GM19395 (cell line): ENCODE data around the gene FUBP3.
"Not testable (repeated sequence)": the region's sequence is repeated elsewhere in the genome, so short reads cannot be mapped to it uniquely, and the experiment has no call there.

Experiments used
- ATAC-seq: cut with Tn5 transposase; IDR thresholded peaks from one replicate; pipeline ENCODE4 v1.9.1; 2021; ENCODE audit warnings: mild to moderate bottlenecking, moderate library complexity; ENCODE audit not compliant: unreplicated experiment

The FUBP3 gene

DNA sequence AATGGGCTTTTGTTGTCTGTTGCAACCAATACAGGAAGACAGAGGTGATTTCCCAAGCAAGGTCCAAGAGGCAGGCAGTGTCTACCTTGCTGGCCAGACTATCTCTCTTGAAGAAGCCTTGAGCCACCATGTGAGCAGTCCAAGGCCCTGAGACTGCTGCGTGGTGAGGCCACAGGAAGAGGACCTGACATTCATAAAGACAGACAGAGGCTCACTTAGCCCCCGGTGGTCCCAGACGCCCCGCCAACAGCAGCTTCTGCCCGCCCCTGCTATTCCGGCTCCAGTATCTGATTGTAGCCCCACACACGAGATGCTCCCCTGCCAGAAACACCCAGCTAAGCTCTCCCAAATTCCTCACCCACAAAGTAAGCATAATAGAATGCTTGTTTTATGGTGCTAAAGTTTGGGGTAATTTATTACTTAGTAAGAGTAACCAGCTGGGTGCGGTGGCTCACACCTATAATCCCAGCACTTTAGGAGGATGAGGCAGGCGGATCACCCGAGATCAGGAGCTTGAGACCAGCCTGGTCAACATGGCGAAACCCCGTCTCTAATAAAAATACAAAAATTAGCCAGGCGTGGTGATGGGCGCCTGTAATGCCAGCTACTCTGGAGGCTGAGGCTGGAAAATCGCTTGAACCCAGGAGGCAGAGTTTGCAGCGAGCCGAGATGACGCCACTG, 22.8 kb upstream of the FUBP3 start:
- no peak for ATAC-seq

DNA sequence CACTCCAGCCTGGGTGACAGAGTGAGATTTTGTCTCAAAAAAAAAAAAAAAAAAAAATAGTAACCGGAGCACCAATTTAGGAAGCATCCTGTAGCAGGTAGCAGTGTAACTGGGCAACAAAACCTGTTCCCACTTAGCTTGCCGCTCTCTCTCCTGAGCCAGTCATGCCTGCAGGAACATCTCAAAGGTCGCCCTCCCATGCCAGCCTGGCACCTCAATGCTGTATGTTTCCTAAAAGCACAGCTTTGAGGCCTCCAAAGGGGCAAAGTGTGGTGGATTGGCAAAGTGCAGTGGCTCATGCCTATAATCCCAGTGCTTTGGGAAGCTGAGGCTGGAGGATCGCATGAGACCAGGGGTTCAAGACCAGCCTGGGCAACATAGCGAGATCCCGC, 22.3 kb upstream of the FUBP3 start:
- ATAC-seq, result no peak

DNA sequence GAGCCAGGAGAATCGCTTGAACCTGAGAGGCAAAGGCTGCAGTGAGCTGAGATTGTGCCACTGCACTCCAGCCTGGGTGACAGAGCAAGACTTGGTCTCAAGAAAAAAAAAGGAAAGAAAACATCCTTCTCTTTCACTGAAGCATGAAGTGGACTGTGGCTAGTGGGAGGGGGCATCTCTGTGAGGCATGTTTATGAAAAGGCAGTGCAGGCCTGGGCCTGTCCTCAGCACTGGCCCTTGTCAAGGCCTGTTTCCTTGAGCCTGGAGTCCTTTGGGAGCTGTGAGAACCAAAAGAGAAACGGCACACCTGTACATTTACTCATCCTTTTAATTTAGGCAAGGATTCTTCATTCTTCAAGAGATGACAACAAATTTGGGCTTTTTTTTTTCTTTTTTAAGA, 18.3 kb upstream of the FUBP3 start:
- ATAC-seq, result no peak

DNA sequence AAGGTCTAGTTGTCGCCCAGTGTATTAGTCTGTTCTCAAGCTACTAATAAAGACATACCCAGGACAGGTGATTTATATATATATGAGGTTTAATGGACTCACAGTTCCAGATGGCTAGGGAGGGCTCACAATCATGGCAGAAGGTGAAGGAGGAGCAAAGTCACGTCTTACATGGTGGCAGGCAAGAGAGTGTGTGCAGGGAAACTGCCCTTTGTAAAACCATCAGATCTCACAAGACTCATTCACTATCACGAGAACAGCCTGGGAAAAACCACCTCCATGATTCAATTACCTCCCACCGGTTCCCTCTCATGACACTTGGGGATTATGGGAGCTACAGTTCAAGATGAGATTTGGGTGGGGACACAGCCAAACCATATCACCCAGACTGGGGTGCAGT, 16.9 kb upstream of the FUBP3 start:
- ATAC-seq, result not testable (repeated sequence)

DNA sequence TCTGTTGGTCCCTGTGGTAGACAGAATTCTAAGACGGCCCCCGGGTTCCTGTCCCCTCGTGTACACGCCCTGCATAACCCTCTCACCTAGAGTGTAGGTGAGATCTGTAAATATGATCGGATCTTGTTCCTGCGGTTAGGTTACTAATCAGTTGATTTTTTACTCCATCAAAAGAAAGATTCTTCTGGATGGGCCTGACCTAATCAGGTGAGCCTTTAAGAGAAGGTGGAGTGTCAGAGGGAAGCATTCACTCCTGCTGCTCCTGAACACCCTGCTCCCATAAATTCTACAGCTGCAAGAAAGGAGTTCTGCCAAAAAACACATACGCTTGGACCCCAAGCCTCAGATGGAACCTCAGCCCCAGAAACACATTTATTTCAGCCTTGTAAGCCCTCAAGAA, 15.6 kb upstream of the FUBP3 start:
- ATAC-seq, result no peak

DNA sequence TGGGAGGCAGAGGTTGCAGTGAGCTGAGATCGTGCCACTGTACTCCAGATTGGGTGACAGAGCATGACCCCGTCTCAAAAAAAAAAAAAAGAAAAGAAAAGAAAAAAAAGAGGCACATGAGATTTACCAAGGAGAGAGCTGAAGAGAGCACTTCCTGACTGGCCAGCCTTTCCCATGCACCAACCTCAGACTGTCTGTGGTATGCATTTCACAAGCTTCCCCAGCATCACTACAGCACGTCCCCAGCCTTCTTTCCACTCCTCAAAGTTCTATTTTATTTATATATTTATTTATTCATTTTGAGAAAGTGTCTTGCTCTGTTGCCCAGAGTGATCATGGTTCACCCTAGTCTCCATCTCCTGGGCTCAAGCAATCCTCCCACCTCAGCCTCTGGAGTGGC, 13.6 kb upstream of the FUBP3 start:
- no peak for ATAC-seq

DNA sequence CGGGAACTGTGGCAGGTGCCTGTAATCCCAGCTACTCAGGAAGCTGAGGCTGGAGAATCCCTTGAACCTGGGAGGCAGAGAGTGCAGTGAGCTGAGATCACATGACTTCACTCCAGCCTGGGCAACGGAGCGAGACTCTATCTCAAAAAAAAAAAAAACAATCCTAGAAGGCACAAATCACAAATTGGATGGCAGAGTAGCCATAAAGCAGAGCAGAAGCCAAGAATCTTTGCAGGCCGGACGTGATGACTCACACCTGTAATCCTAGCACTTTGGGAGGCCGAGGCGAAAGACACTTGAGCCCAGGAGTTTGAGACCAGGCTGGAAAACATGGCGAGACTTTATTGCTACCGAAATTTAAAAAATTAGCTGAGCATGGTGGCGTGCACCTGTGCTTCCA, 9.2 kb upstream of the FUBP3 start:
- no peak for ATAC-seq

DNA sequence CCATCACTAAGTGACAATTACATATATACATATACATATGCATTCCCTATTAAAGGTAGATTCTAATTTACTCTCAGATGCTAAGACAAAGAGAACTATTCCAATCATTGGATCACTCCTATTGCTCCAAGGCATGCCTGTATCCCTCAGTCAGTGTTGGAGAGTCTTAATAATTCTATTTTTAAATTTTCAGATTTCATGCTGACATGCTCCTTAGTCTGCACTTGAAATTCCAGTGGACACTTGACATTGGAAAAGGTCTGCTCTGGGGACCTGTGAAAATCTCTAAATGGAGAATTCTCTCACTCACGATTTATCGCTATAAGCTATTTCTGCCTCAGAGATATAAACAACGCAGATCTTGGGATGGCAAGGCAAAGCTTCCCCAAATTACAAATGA, 3.9 kb upstream of the FUBP3 start:
- ATAC-seq, result no peak

DNA sequence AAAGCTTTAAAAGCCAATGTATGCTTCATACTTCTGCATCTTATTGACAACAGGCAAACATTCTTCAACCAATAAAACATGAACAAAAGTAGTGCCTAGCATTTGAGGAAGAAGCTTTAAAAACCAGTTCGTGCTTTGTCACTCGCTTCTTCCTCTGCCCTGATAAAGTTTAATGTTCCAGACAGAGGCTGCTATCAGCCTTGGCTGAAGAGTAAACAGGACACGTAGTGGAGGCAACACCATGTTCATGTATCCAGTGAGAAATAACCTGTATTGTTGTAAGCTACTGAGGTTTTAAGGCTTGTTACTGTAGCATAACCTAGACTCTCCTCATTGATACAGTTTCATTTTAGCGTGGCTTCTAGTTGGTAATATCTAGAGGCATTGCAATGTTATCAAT, 3.2 kb upstream of the FUBP3 start:
- ATAC-seq, result no peak

DNA sequence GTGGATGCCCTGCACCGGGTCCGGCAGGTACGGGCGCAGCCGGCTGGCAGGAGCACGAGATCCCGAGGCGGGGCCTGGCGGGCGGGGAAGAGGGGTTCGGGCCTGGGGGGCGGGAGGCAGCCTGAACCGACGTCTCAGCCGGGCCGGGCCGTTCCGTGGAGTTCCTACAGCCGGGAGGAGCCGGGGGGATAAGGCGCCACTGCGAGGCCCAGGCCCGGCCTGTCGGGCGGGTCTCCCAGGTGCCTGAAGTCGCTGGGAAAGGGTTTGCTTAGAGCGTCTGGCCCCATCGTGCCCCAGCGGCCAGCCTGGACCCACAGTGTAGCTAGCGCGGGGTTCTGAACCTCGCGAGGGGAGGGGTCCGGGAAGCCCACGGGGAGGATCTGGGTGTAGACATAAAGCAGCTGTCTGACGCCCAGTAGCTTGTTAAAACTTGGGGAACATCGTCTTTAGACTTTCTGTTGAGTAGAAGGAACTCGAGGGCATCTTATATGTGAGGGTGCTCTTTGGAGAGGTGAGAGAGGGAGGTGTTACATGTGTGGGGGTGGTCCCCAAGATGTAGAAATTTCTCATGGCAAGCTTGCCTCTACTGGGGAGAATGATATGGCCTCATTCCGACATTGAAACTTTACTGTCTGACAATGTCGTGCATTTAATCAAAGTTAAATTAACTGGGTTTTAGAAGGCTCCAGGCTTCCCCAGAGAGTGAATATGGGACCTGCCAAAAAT, 524 bp downstream of the FUBP3 start:
- ATAC-seq, result peak; percentile 25

DNA sequence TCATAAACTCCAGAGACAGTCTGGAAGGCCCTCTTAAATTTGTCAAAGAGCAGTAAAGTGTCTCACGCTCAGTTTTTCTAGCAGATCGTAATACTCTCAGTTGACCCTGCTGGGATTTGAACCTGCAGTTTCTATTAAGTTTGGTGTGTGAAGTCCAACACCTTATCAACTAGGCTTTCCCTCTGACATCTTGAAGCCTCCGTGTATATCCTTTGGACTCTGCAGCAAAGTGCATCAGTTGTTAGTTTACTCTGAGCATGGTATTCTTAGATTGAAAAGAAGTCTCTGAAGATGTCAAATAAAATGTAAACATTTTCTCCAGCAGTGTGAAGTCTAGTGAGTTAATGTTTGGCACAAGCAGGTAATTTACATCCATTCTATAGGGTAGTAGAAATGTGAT, 2.4 kb downstream of the FUBP3 start:
- no peak for ATAC-seq

DNA sequence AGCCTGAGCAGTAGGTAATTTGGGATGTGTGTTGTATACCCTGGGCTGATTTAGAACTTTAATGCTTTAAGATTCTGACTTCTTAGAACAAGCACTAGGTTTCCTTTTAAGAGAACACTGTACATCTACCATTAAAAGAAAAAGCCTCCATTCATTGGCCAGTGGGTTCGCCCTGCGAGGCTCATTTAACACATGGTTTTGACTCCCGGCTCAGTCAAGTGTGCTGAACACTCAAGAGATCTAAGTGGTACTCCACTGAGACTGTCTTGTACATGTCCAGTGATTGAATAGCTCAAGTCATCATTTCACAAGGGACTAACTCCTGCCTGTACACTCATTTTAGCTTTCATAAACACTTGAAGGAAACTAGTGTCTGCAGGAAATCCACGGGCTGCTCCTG, 3.9 kb downstream of the FUBP3 start:
- no peak for ATAC-seq

DNA sequence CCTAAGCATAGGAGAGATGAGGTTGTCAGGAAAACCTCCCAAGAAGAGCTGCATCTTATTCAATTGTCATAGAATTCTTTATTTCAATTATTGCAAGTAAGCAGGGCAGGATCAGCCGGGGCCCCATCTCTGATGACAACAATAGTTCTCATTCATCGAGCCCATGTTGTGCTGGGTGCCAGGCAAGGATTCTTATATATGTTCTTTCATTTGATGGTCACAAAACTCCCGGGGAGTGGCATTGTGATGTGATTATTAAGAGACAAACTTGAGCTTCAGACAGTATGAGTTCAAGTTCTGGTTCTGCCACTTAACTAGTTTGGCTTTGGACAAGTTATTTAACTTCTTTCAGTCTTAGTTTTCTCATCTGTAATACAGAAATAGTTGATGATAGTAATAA, 8.5 kb downstream of the FUBP3 start:
- ATAC-seq, result no peak

DNA sequence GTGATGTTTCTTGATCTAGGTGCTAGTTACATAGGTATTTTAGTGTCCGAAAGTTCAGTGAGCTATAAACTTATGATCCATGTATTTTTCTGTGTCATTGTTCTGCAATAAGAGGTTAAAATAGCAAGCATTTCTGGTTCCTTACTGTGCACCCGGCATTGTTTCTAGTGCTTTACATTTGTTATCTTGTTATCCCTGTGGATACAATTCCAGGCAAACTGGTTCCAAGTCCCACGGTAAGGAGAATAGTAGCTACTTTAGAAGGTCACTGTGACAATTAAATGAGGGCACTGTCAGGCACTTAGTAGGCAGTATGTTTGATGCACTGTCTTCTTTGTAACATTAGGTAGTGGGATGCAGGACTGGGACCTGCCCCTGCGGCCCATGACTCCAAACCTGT, 9.0 kb downstream of the FUBP3 start:
- no peak for ATAC-seq

DNA sequence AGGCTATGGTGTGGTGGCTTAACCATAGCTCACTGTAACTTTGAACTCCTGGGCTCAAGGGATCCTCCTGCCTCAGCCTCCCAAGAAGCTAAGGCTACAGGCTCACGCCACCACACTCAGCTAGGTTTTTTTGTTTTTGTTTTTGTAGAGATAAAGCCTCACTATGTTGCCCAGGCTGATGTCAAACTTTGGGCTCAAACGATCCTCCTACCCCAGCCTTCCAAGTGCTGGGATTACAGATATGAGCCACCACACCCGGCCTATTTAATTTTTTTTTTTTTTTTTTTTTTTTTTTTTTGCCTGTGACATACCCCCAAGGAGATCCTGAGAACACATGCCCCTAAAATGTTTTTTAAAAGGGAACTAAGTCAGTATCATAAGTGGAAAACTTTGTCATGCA, 10.4 kb downstream of the FUBP3 start:
- ATAC-seq, result no peak

DNA sequence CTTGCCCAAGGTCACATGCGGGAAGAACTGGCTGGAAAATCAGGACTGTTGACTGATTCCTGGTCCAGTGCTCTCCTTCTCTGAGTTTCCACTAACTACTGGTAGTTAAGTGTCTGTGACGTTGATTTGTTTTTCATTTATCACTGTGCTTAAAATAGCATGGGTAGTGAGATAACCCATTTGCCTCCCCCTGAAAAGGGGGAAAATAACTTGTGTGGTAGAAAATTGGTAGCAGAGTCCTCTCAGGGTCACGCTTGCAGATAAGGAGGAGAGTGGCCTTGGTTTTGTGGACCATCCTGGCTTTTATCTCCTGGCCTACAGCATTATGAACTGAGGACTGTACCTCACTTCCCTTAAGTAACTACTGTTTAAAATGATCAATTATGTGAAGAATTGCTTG, 10.9 kb downstream of the FUBP3 start:
- no peak for ATAC-seq

DNA sequence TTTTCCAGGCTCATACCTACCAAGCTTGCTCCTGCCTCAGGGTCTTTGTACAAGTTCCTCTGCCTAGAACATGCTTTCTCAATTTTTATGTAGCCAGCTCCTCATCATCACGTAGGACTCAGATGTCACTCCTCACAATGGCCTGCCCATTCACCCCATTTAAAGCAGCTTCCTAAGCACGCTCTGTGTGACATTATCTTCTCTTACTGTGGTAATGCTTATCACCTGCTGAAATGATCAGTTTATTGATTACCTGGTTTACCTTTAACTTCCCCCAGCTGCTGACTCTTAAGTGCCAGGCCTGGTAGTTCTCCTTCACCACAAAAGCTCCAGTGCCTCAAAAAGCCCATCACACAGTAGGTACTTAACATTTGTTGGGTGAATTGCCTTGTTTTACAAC, 13.6 kb downstream of the FUBP3 start:
- no peak for ATAC-seq

DNA sequence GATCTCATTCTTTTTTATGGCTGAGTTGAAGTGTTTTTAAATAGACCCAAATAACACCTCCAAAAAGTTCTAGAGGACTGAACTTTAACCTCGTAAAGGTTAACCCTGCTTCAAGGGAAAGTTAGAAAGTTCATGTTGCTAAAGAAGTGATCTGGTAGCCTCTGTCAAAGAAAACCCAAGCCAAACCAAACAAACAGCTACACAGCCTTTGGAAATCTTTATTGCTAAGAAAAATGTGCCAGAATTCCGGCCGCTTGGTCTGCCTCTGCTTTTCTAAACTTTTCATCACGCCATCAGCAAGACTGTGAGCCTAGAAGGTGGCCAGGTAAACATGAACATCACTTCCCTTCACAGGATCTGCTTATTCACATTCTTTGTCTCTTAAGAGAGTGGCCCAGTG, 17.9 kb downstream of the FUBP3 start:
- ATAC-seq, result no peak

DNA sequence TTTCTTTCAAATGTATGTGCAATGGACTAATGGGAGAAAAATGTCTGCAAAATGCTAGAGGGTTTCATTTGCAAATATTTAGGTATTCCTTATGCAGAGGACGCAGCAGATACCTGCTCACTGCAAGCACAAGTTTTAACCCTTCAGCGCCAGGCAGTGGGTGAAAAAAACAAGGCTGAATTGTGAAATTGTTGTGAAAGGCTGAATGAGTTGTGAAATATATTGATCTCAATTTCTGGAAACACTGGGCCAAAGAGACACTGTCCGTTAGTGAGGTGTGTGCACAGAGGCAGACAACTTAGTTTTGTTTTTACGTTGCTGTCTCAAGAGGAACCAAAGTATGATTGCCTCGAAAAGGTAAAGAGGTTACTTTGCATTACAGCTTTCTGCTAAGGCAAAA, 18.8 kb downstream of the FUBP3 start:
- no peak for ATAC-seq

DNA sequence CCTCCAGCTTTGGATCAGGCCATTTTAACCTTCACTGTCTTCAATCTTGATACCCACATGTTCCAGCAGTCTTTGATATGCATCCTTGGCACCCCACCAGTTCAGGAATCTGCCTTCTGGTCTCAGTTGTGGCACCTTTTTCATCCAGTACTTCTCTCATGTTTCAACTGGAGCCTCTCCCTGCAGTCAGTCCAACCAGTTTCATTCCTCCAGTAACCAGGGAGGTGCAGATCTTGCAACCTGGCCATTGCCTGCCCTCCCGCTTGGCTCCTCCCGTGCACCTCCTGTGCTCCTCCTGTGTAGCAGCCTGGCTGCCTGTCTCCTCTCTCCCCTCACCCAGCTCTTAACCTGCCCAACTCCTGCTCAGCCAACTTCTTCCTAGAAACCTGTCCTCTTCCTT, 20.2 kb downstream of the FUBP3 start:
- ATAC-seq, result no peak

DNA sequence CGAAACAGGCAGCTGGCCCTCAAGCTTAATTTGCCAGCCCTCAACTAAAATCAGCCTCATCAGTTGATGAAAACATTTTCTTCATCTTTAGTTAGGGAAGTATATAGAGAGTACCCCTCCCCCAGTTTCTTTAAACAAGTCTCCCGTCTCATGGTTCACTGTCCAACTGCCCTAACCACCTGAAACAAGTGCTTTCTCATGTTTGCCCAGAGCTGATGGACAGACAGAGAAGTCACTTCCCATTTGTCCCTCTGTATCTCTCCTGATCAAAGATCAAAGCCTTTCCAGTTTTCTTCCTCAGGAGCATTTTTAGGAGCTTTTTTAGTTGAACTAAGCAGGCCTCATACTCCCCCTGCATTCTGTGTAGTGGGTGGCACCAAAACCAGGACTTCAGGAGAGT, 21.7 kb downstream of the FUBP3 start:
- ATAC-seq, result no peak

DNA sequence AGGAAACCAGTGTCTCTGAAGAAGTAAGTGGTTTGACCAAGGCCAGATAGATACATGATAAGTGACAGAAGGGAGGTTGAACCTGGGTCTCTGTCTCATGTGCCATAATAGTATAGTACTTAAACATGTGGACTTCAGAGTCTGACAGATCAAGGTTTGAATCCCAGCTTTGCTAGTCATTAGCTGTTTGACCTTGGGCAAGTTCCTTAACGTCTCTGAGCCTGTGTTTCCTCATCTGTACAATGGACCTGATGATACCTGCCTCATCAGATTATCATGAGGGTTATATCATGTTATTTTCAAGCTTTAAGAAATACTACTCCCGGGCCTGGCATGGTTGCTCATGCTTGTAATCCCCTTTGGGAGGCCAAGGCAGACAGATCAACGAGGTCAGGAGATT, 24.9 kb downstream of the FUBP3 start:
- ATAC-seq, result no peak
